ENCODE data around the gene MYO1A.
"Not testable (repeated sequence)": the region's sequence is repeated elsewhere in the genome, so short reads cannot be mapped to it uniquely, and the experiment has no call there.

- TF ChIP-seq YY1 (IDR thresholded peaks at IDR 0.05); ZBTB33 (IDR thresholded peaks at IDR 0.05); CTCF (IDR thresholded peaks at IDR 0.05; ENCODE audit: low read depth, low read length, missing input control): not testable (repeated sequence)
Observed at GRCh38 chr12:57022324-57022723, 27.6 kb downstream of the MYO1A start.
